SK-N-SH (cell line): ENCODE data around the gene NOTUM. TPM values are rescaled to one million over a fixed set of nuclear protein-coding genes. Genes with fewer than 3 reads are reported as not detected.

Experiments
- CHD2 ChIP-seq: fragments of 150-350 bp; IDR thresholded peaks from 2 replicates; pipeline ENCODE4 v1.6.1; 2018; ENCODE audit warnings: low read length; ENCODE audit not compliant: partially characterized antibody
- ELF1 ChIP-seq: IDR thresholded peaks from 2 replicates; pipeline ENCODE4 v1.4.0; 2012
- EZH2phosphoT487 ChIP-seq: fragments of 200-600 bp; sonication (generic); IDR thresholded peaks from 2 replicates; pipeline ENCODE4 v1.6.1; 2017; ENCODE audit warnings: low read depth, mixed run types, mild to moderate bottlenecking, antibody characterized with exemption, moderate library complexity, borderline replicate concordance
- FOSL2 ChIP-seq: IDR thresholded peaks from 2 replicates; pipeline ENCODE4 v1.4.0; 2012; ENCODE audit warnings: low read depth, mild to moderate bottlenecking, moderate library complexity, borderline replicate concordance
- GATA2 ChIP-seq: sonication (generic); formaldehyde crosslinking; IDR thresholded peaks from 2 replicates; pipeline ENCODE4 v1.5.0; 2020; ENCODE audit warnings: mild to moderate bottlenecking, missing genetic modification reagents
- MEF2A ChIP-seq: IDR thresholded peaks from 2 replicates; pipeline ENCODE4 v1.4.0; 2012; ENCODE audit warnings: low read depth, borderline replicate concordance
- MXI1 ChIP-seq: IDR thresholded peaks from 2 replicates; pipeline ENCODE4 v1.6.1; 2012; ENCODE audit warnings: mild to moderate bottlenecking, low read depth, low read length, improper control_type of control experiment
- NRF1 ChIP-seq: IDR thresholded peaks from 2 replicates; pipeline ENCODE4 v1.6.1; 2012; ENCODE audit warnings: low read depth, mild to moderate bottlenecking, low read length
- RAD21 ChIP-seq: IDR thresholded peaks from 2 replicates; pipeline ENCODE4 v1.6.1; 2012; ENCODE audit warnings: mild to moderate bottlenecking, low read length
- RCOR1 ChIP-seq: fragments of 150-350 bp; IDR thresholded peaks from 2 replicates; pipeline ENCODE4 v1.6.1; 2017; ENCODE audit warnings: antibody characterized with exemption, low read length
- RFX5 ChIP-seq: IDR thresholded peaks from 2 replicates; pipeline ENCODE4 v1.6.1; 2012; ENCODE audit warnings: mild to moderate bottlenecking, improper control_type of control experiment, low read length
- RXRA ChIP-seq: IDR thresholded peaks from 2 replicates; pipeline ENCODE4 v1.4.0; 2012; ENCODE audit warnings: low read depth, mild to moderate bottlenecking, borderline replicate concordance
- SIN3A ChIP-seq: IDR thresholded peaks from 2 replicates; pipeline ENCODE4 v1.6.1; 2012; ENCODE audit warnings: low read depth, mild to moderate bottlenecking, low read length, moderate library complexity, borderline replicate concordance
- SMC3 ChIP-seq: IDR thresholded peaks from 2 replicates; pipeline ENCODE4 v1.6.1; 2012; ENCODE audit warnings: low read depth, low read length, improper control_type of control experiment
- TAF1 ChIP-seq: IDR thresholded peaks from 2 replicates; pipeline ENCODE4 v1.6.1; 2012; ENCODE audit warnings: low read depth, mild to moderate bottlenecking, low read length, moderate library complexity, borderline replicate concordance
- TCF12 ChIP-seq: IDR thresholded peaks from 2 replicates; pipeline ENCODE4 v1.4.0; 2012
- polyA plus RNA-seq, 3 experiments: library from polyadenylated mRNA; depleted of rRNA; stranded (reverse); fragments of >200 nt; gene quantifications; 2 replicates each; pipeline ENCODE4 v1.2.3, GENCODE V29; 2012
- TF ChIP-seq, protein P1 (sequence below): IDR thresholded peaks from 2 replicates; pipeline ENCODE4; 2012
- TF ChIP-seq, protein P2 (sequence below): fragments of 150-350 bp; IDR thresholded peaks from 2 replicates; pipeline ENCODE4 v1.6.1; 2017; ENCODE audit warnings: antibody characterized with exemption, low read length, low read depth, borderline replicate concordance
- TF ChIP-seq, protein P3 (sequence below): IDR thresholded peaks from 2 replicates; pipeline ENCODE4 v1.4.0; 2012; ENCODE audit warnings: low read depth
- TF ChIP-seq, protein P4 (sequence below): IDR thresholded peaks from 2 replicates; pipeline ENCODE4 v1.4.0; 2012; ENCODE audit warnings: low read depth, borderline replicate concordance

NOTUM gene
- polyA plus RNA-seq, 1 of the 3 experiments (the other 2 are of a cell fraction), result 0.33 TPM

DNA sequence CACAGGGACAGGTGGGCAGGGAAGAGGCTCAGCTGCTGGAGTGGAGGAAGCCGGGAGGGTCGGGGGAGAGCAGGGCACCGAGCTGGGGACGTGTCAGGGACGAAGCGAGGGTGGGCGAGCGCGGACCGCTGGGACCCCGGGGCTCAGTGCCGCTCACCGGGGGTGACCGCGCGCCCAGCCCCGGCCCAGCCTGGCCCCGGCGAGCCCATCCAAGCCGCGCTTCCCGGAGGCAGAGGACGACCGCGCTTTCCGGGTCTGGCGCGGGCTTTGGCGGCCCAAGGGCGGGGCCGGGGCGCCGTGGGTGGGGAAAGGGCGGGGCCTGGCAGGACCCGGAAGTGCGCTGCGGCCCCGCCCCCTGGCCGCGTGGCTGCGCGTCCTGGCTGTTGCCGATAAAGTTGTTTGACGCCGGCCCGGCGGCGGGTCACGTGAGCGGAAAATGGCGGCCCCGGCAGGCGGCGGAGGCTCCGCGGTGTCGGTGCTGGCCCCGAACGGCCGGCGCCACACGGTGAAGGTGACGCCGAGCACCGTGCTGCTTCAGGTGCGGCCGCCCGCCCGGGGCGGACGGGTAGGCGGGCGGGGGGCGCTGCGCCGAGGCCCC is 16.3 kb upstream of the NOTUM start, which contains the start of gene ASPSCR1 (continued):
- no peak; the same call in 1 of the 2 replicates for TF ChIP-seq FOSL2
- peak; percentile 69 for TF ChIP-seq RCOR1
- peak; percentile 19; the same call in 1 of the 2 replicates for TF ChIP-seq NRF1
- peak; percentile 96 for TF ChIP-seq TAF1
- TF ChIP-seq SMC3, result 0 out of 2 replicates have a peak, but pooled peaks have one; percentile 11
- TF ChIP-seq, protein P1, sequence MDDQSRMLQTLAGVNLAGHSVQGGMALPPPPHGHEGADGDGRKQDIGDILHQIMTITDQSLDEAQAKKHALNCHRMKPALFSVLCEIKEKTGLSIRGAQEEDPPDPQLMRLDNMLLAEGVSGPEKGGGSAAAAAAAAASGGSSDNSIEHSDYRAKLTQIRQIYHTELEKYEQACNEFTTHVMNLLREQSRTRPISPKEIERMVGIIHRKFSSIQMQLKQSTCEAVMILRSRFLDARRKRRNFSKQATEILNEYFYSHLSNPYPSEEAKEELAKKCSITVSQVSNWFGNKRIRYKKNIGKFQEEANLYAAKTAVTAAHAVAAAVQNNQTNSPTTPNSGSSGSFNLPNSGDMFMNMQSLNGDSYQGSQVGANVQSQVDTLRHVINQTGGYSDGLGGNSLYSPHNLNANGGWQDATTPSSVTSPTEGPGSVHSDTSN, result no peak
- no peak for TF ChIP-seq EZH2phosphoT487
- TF ChIP-seq ELF1, result peak; percentile 99
- TF ChIP-seq MXI1, result peak; percentile 97
- TF ChIP-seq MEF2A, result no peak; the same call in 1 of the 2 replicates
- TF ChIP-seq RFX5, result no peak
- TF ChIP-seq, protein P2, sequence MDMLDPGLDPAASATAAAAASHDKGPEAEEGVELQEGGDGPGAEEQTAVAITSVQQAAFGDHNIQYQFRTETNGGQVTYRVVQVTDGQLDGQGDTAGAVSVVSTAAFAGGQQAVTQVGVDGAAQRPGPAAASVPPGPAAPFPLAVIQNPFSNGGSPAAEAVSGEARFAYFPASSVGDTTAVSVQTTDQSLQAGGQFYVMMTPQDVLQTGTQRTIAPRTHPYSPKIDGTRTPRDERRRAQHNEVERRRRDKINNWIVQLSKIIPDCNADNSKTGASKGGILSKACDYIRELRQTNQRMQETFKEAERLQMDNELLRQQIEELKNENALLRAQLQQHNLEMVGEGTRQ, result peak; percentile 92
- TF ChIP-seq GATA2 (CRISPR knock-in tag), result no peak
- TF ChIP-seq TCF12, result no peak
- no peak for TF ChIP-seq RXRA
- TF ChIP-seq, protein P3, sequence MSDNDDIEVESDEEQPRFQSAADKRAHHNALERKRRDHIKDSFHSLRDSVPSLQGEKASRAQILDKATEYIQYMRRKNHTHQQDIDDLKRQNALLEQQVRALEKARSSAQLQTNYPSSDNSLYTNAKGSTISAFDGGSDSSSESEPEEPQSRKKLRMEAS, result peak; percentile 99
- TF ChIP-seq SIN3A, result peak; percentile 98
- TF ChIP-seq CHD2, result peak; percentile 73
- no peak for TF ChIP-seq RAD21
- TF ChIP-seq, protein P4, sequence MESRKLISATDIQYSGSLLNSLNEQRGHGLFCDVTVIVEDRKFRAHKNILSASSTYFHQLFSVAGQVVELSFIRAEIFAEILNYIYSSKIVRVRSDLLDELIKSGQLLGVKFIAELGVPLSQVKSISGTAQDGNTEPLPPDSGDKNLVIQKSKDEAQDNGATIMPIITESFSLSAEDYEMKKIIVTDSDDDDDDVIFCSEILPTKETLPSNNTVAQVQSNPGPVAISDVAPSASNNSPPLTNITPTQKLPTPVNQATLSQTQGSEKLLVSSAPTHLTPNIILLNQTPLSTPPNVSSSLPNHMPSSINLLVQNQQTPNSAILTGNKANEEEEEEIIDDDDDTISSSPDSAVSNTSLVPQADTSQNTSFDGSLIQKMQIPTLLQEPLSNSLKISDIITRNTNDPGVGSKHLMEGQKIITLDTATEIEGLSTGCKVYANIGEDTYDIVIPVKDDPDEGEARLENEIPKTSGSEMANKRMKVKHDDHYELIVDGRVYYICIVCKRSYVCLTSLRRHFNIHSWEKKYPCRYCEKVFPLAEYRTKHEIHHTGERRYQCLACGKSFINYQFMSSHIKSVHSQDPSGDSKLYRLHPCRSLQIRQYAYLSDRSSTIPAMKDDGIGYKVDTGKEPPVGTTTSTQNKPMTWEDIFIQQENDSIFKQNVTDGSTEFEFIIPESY, result no peak
